Lower lobe of right lung (tissue), 2 donors: ENCODE measurements around the gene CAMK2G. TPM values are rescaled to one million over a fixed set of nuclear protein-coding genes. Genes with fewer than 3 reads are reported as not detected.
A peak's percentile ranks its signal among the peaks of the same experiment; 100 is the strongest.

Experiments used
- ATAC-seq, 2 donors: fragments of 200-7000 bp; cut with Tn5 transposase; one replicate each; pipeline ENCODE4 v1.9.1; 2020 to 2022; ENCODE audit warnings: mild to moderate bottlenecking in 2 of 2, moderate library complexity in 2 of 2
- DNase-seq: peaks from one replicate; pipeline ENCODE4 v3.0.0-alpha.2; 2020
- H3K27ac ChIP-seq: fragments of 200-600 bp; one replicate; pipeline ENCODE4 v1.8.0; 2022
- H3K27me3 ChIP-seq: fragments of 200-600 bp; one replicate; pipeline ENCODE4 v1.8.0; 2022; ENCODE audit warnings: low read depth
- H3K36me3 ChIP-seq: fragments of 200-600 bp; one replicate; pipeline ENCODE4 v1.8.0; 2022; ENCODE audit warnings: mild to moderate bottlenecking
- H3K4me1 ChIP-seq: fragments of 200-600 bp; one replicate; pipeline ENCODE4 v1.8.0; 2022
- H3K4me3 ChIP-seq: fragments of 200-600 bp; one replicate; pipeline ENCODE4 v1.8.0; 2022; ENCODE audit warnings: mild to moderate bottlenecking
- H3K9me3 ChIP-seq: fragments of 200-600 bp; one replicate; pipeline ENCODE4 v1.8.0; 2022
- intact Hi-C: fragments of 100-400 bp; cut with DNase I; formaldehyde crosslinking; loops from one replicate; pipeline ENCODE4 v1.11.0; 2022
- total RNA-seq: library from RNA; stranded (reverse); fragmentation: NEBNext Ultra II Directional; extraction: Animal tissue kit (Norgen Biotek cat#: 25700); gene quantifications from one replicate; pipeline ENCODE4 v1.2.1, GENCODE V29; 2021
- TF ChIP-seq, protein P1 (sequence below): fragments of 200-600 bp; IDR thresholded peaks from one replicate; pipeline ENCODE4 v1.8.0; 2022; ENCODE audit warnings: antibody characterized with exemption, mild to moderate bottlenecking
- donor health status: DM: no; HTN: yes; CAD: no; lungs with severe emphysema.

Gene CAMK2G
- total RNA-seq, 1 donor from 2014 or later: 38.4 TPM

DNA sequence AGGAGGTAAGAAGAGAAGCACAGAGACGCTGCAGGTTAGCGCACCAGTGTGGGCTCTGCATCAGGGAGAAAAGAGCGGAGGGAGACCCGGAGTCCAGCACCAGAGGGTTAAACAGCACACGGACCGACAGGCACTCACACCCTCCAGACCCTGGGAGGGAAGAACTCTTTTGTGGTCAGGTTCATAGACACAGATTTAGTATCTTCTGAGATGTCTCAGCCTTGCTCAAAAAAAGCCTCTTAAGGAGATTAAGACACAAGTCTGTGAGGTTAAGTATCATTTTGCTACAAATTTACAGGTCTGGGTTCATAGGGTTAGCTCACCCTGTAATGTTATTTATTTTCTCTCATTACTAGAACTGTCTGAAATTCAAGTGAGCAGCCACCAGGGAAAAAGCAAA is 46.2 kb downstream of the CAMK2G start:
- H3K27me3 ChIP-seq: no peaks in the 10 kb centered on the region
- intact Hi-C loops: no loop called here
- H3K36me3 ChIP-seq: peaks cover 54% of the 10 kb centered on the region
- DNase-seq (no peak), ATAC-seq (no peak)
- no peak overlapping the region for H3K4me3 ChIP-seq
- TF ChIP-seq, protein P1, sequence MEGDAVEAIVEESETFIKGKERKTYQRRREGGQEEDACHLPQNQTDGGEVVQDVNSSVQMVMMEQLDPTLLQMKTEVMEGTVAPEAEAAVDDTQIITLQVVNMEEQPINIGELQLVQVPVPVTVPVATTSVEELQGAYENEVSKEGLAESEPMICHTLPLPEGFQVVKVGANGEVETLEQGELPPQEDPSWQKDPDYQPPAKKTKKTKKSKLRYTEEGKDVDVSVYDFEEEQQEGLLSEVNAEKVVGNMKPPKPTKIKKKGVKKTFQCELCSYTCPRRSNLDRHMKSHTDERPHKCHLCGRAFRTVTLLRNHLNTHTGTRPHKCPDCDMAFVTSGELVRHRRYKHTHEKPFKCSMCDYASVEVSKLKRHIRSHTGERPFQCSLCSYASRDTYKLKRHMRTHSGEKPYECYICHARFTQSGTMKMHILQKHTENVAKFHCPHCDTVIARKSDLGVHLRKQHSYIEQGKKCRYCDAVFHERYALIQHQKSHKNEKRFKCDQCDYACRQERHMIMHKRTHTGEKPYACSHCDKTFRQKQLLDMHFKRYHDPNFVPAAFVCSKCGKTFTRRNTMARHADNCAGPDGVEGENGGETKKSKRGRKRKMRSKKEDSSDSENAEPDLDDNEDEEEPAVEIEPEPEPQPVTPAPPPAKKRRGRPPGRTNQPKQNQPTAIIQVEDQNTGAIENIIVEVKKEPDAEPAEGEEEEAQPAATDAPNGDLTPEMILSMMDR: no peak
- no peaks in the 10 kb centered on the region for H3K4me1 ChIP-seq
- H3K9me3 ChIP-seq: no peaks in the 10 kb centered on the region
- no peak overlapping the region for H3K27ac ChIP-seq

DNA sequence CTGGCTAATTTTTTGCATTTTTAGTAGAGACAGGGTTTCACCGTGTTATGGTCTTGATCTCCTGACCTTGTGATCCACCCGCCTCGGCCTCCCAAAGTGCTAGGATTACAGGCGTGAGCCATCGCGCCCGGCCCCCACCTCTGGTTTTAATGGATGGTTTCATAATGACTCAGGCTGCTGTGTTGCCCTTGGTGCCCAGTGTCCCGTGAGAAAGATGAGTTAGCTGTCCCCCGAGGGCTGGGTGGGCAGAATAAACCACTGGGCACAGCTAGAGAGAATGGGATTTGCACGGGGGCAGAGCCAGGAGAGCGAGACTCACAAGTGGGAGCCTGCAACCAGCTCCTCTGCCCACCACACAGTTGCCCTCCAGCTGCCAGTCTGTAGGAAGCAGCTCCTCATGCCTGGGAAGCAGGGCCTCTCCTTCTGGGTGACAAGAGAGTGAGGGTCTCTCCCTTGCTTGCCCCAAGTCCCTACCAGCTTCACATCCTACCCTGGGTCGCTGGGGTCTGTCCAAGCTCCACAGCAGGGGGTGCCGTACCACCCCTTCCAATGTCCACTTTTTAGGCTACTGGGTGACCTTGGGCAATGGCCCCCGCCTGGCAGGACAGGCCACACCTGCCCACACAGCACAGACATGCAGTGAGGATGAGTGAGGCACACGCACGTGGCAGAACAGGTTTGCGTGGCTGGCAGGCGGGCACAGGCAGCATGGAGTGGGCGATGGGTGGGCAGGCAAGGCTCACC is 46.8 kb downstream of the CAMK2G start:
- no peak for ATAC-seq
- TF ChIP-seq, protein P1: no peak
- intact Hi-C loops: no loop called here

DNA sequence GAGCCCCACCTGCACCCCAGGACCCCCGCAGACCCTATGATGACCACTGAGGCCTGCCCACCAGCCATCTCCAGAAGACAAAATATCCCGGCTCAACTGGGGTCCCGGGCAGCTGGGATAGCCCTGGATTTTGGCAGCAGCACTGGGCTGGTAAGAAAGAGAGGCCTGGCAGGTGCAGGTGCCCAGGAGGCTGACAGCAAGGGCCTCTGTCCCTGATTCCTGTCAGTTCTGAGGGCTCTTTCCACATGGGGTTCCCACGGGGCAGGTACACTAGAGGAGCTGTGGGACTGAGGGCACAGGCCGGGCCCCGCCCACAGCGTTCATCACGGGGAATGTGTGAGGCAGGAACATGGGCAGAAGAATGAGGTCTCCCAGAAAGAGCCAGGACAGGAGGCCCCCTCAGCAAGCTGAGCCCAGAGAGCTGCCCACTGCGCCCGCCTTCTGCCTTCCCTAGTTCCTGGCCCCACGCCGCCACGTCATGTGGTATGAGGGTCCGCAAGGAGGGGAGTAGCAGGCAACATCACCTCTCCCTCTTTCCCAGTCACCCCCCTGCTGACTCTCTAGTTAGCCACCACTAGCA is 50.1 kb downstream of the CAMK2G start:
- H3K36me3 ChIP-seq: peaks cover 67% of the 10 kb centered on the region
- H3K4me1 ChIP-seq: peaks cover 10% of the 10 kb centered on the region
- H3K4me3 ChIP-seq: no peak overlapping the region
- DNase-seq (no peak), ATAC-seq (no peak)
- no peaks in the 10 kb centered on the region for H3K9me3 ChIP-seq
- intact Hi-C loops: no loop called here
- TF ChIP-seq, protein P1: no peak
- no peak overlapping the region for H3K27ac ChIP-seq
- no peaks in the 10 kb centered on the region for H3K27me3 ChIP-seq

More for the DNA sequence above, 46.8 kb downstream of the CAMK2G start:
- DNase-seq: no peak
- H3K36me3 ChIP-seq: peaks cover 60% of the 10 kb centered on the region
- no peaks in the 10 kb centered on the region for H3K9me3 ChIP-seq
- no peaks in the 10 kb centered on the region for H3K4me1 ChIP-seq
- no peaks in the 10 kb centered on the region for H3K27me3 ChIP-seq
- no peak overlapping the region for H3K4me3 ChIP-seq
- H3K27ac ChIP-seq: no peak overlapping the region

DNA sequence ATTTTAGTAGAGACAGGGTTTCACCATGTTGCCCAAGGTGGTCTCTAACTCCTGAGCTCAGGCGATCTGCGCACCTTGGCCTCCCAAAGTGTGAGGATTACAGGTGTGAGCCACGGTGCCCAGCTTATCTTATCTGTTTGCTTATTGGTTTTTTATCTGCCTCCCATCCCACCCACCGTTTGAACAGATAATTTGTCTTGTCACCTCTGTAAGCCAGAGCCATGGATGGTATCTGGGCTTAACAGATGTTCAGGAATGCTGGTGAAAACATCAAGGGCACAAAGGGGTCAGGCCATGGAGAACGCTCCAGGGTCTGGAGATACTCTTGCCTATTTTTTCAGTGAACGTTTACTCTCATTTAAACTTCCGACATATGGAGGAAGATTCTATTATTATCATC is 51.0 kb downstream of the CAMK2G start:
- no peak overlapping the region for H3K4me3 ChIP-seq
- intact Hi-C loops: no loop called here
- DNase-seq (no peak), ATAC-seq (no peak)
- TF ChIP-seq, protein P1: no peak
- no peaks in the 10 kb centered on the region for H3K9me3 ChIP-seq
- peaks cover 18% of the 10 kb centered on the region for H3K4me1 ChIP-seq
- peaks cover 67% of the 10 kb centered on the region for H3K36me3 ChIP-seq
- no peak overlapping the region for H3K27ac ChIP-seq
- H3K27me3 ChIP-seq: no peaks in the 10 kb centered on the region

DNA sequence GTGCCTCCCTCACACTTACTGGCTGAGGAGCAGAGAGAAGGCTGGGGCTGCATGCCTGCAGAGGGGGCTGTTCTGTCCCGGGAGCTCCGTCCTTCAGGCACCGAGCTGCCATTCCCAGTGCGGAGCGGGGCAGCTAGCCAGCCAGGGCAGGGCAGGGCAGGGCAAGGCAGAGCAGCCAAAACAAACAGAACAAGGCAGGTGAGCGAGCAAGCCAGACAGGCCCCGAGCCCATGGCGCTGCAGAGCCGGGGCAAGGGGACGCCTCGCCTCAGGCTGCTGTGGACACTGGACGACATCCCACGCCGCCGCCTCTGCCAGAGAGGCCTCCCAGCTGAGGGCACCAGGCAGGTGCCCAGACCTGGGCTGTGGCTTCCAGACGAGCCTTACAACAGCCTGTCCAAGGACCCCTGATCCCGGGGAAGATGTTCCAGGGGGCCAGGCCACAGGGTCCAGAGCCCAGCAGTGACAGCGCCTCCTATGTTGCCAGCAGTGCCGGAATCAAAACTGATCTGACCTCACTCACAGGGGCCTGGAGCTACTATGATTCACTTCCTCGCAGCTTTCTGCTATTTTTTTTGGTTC is 54.8 kb downstream of the CAMK2G start:
- Histone ChIP-seq H3K4me1 (peaks cover 36% of the 10 kb centered on the region), H3K27ac (peak overlapping the region; percentile 64), H3K9me3 (no peaks in the 10 kb centered on the region), H3K27me3 (no peaks in the 10 kb centered on the region), H3K4me3 (no peak overlapping the region), H3K36me3 (peaks cover 63% of the 10 kb centered on the region)
- ATAC-seq: peak; percentile 92
- TF ChIP-seq, protein P1: no peak
- peak; percentile 88 for DNase-seq
- intact Hi-C loops: no loop called here
